H9 (cell line): Measurements from ENCODE around the gene LAMA3. TPM values are rescaled to one million over a fixed set of nuclear protein-coding genes. Genes with fewer than 3 reads are reported as not detected.

Source experiments
- DNase-seq: peaks from one replicate; pipeline ENCODE4 v3.0.0-alpha.2; 2017
- H2AFZ ChIP-seq: one replicate; pipeline ENCODE4 v1.6.1; 2013; ENCODE audit warnings: mild to moderate bottlenecking, low read length, control low read depth, moderate library complexity
- H2AK5ac ChIP-seq: 2 replicates; pipeline ENCODE4 v1.6.1; 2013; ENCODE audit warnings: low read length, control low read depth, mixed read lengths; ENCODE audit not compliant: insufficient read length
- H2BK120ac ChIP-seq: one replicate; pipeline ENCODE4 v1.6.1; 2013; ENCODE audit warnings: low read depth, mild to moderate bottlenecking, low read length, control low read depth, inconsistent platforms; ENCODE audit not compliant: poor library complexity, severe bottlenecking
- H2BK12ac ChIP-seq: 2 replicates; pipeline ENCODE4 v1.6.1; 2013; ENCODE audit warnings: low read length, control low read depth, mixed read lengths, low read depth; ENCODE audit not compliant: insufficient read length
- H2BK15ac ChIP-seq: 2 replicates; pipeline ENCODE4 v1.6.1; 2013; ENCODE audit warnings: low read depth, low read length, control low read depth
- H2BK20ac ChIP-seq: one replicate; pipeline ENCODE4 v1.6.1; 2013; ENCODE audit warnings: low read depth, mild to moderate bottlenecking, low read length, control low read depth, inconsistent platforms; ENCODE audit not compliant: poor library complexity, severe bottlenecking
- H2BK5ac ChIP-seq: 2 replicates; pipeline ENCODE4 v1.6.1; 2013; ENCODE audit warnings: low read length, control low read depth, mixed read lengths; ENCODE audit not compliant: insufficient read length
- H3K14ac ChIP-seq: 2 replicates; pipeline ENCODE4 v1.6.1; 2013; ENCODE audit warnings: low read length, control low read depth; ENCODE audit not compliant: insufficient read depth
- H3K18ac ChIP-seq: 2 replicates; pipeline ENCODE4 v1.6.1; 2013; ENCODE audit warnings: low read depth, mild to moderate bottlenecking, mixed read lengths, low read length, control low read depth; ENCODE audit not compliant: insufficient read length
- H3K23ac ChIP-seq: 2 replicates; pipeline ENCODE4 v1.6.1; 2013; ENCODE audit warnings: low read length, control low read depth, mixed read lengths, low read depth; ENCODE audit not compliant: insufficient read length
- H3K23me2 ChIP-seq: 2 replicates; pipeline ENCODE4 v1.6.1; 2013; ENCODE audit warnings: low read depth, mild to moderate bottlenecking, mixed read lengths, low read length, control low read depth; ENCODE audit not compliant: insufficient read length, poor library complexity, severe bottlenecking
- H3K27ac ChIP-seq: 2 replicates; pipeline ENCODE4 v1.5.1; 2013; ENCODE audit warnings: low read length, control low read depth, mixed read lengths, low read depth; ENCODE audit not compliant: insufficient read length
- H3K27me3 ChIP-seq: 2 replicates; pipeline ENCODE4 v1.6.1; 2013; ENCODE audit warnings: low read length, control low read depth, inconsistent platforms; ENCODE audit not compliant: insufficient read depth
- H3K4ac ChIP-seq: 2 replicates; pipeline ENCODE4 v1.6.1; 2013; ENCODE audit warnings: low read depth, mild to moderate bottlenecking, control low read depth, inconsistent platforms, low read length, moderate library complexity
- H3K4me1 ChIP-seq: 2 replicates; pipeline ENCODE4 v1.6.1; 2013; ENCODE audit warnings: low read length, control low read depth, inconsistent platforms; ENCODE audit not compliant: insufficient read depth
- H3K4me2 ChIP-seq: 2 replicates; pipeline ENCODE4 v1.6.1; 2013; ENCODE audit warnings: low read length, control low read depth, mixed read lengths; ENCODE audit not compliant: insufficient read length, insufficient read depth
- H3K56ac ChIP-seq: 2 replicates; pipeline ENCODE4 v1.6.1; 2013; ENCODE audit warnings: low read depth, mild to moderate bottlenecking, mixed read lengths, low read length, control low read depth; ENCODE audit not compliant: insufficient read length
- H3K79me1 ChIP-seq: 2 replicates; pipeline ENCODE4 v1.6.1; 2013; ENCODE audit warnings: low read depth, mild to moderate bottlenecking, moderate library complexity, low read length, control low read depth, inconsistent platforms; ENCODE audit not compliant: insufficient read depth, poor library complexity, severe bottlenecking
- H3K79me2 ChIP-seq: 2 replicates; pipeline ENCODE4 v1.6.1; 2013; ENCODE audit warnings: low read length, control low read depth, inconsistent platforms; ENCODE audit not compliant: insufficient read depth
- H3K9ac ChIP-seq: 2 replicates; pipeline ENCODE4 v1.6.1; 2013; ENCODE audit warnings: low read length, control low read depth, mixed read lengths; ENCODE audit not compliant: insufficient read length; ENCODE audit errors: extremely low read depth
- H3K9me3 ChIP-seq: one replicate; pipeline ENCODE4 v1.6.1; 2013; ENCODE audit warnings: low read depth, low read length, inconsistent platforms; ENCODE audit not compliant: control insufficient read depth
- H3T11ph ChIP-seq: one replicate; pipeline ENCODE4 v1.6.1; 2013; ENCODE audit warnings: mild to moderate bottlenecking, low read length, control low read depth, inconsistent platforms
- H4K20me1 ChIP-seq: one replicate; pipeline ENCODE4 v1.6.1; 2013; ENCODE audit not compliant: control insufficient read depth, insufficient read length, insufficient read depth
- H4K5ac ChIP-seq: 2 replicates; pipeline ENCODE4 v1.6.1; 2013; ENCODE audit warnings: low read depth, mild to moderate bottlenecking, mixed read lengths, low read length, control low read depth; ENCODE audit not compliant: insufficient read length
- H4K8ac ChIP-seq: replicated peaks from 2 replicates; pipeline ENCODE4 v1.6.1; 2013; ENCODE audit warnings: low read length, control low read depth, mixed read lengths, low read depth; ENCODE audit not compliant: insufficient read length
- H4K91ac ChIP-seq: 2 replicates; pipeline ENCODE4 v1.6.1; 2013; ENCODE audit warnings: low read depth, mild to moderate bottlenecking, moderate library complexity, mixed read lengths, low read length, control low read depth; ENCODE audit not compliant: insufficient read length
- H3K27ac Mint-ChIP-seq, 3 experiments: 2 replicates in 2 of 3; 3 replicates in 1 of 3; pipeline ENCODE4 v1.8.0; 2020 to 2021; ENCODE audit warnings: mixed read lengths in 3 of 3, mild to moderate bottlenecking in 1 of 3, moderate library complexity in 1 of 3
- H3K27me3 Mint-ChIP-seq: 2 replicates; pipeline ENCODE4 v1.8.0; 2021; ENCODE audit warnings: low read depth, mild to moderate bottlenecking, moderate library complexity, mixed read lengths
- H3K36me3 Mint-ChIP-seq, 3 experiments: 2 replicates in 2 of 3; 3 replicates in 1 of 3; pipeline ENCODE4 v1.8.0; 2020 to 2021; ENCODE audit warnings: low read depth in 3 of 3, mixed read lengths in 3 of 3; ENCODE audit not compliant: insufficient read depth in 1 of 3
- H3K4me1 Mint-ChIP-seq, 2 experiments: 2 replicates each; pipeline ENCODE4 v1.8.0; 2020; ENCODE audit warnings: mixed read lengths in 2 of 2
- H3K4me3 Mint-ChIP-seq, 2 experiments: 2 replicates in 1 of 2; 3 replicates in 1 of 2; pipeline ENCODE4 v1.8.0; 2020 to 2021; ENCODE audit warnings: mild to moderate bottlenecking in 2 of 2, mixed read lengths in 2 of 2, moderate library complexity in 1 of 2
- H3K9me3 Mint-ChIP-seq, 2 experiments: 2 replicates in 1 of 2; 3 replicates in 1 of 2; pipeline ENCODE4 v1.8.0; 2020; ENCODE audit warnings: mild to moderate bottlenecking in 2 of 2, mixed read lengths in 2 of 2, moderate library complexity in 1 of 2
- total RNA-seq: library from RNA; stranded (reverse); gene quantifications from 2 replicates; pipeline ENCODE4 v1.2.1, GENCODE V29; 2021
- TF ChIP-seq, protein P1 (sequence below): fragments of 200-600 bp; sonication (generic); conservative IDR thresholded peaks from 3 replicates; pipeline ENCODE4 v1.8.0; 2021; ENCODE audit warnings: antibody characterized with exemption, mild to moderate bottlenecking

LAMA3 gene
- total RNA-seq, 1 experiment from 2014 or later, result 0.33 TPM

DNA sequence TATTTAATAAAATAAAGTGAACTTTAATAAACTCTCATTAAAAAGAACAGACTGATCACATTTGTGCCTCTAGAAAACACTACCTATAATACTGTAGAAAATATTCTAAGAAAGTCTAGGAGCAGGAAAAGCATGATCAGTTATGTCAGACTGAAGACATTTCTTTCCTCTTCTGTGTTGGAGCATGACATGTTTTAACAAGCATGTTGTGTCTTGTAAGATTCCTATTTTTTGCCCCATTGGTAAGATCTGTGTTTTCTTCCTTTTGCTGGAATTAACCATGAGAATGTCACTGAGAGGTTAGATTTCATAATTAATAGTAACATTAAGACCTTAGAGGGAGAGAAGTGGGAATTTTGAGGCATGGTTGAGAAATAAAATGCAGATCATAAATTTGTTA, 27.7 kb downstream of the LAMA3 start:
- Histone ChIP-seq H3K4me2 (no peak overlapping the region), H3K9ac (no peak overlapping the region), H3K27ac (no peak overlapping the region)

More for the DNA sequence above, 27.7 kb downstream of the LAMA3 start:
- H3K18ac ChIP-seq, result no peak overlapping the region
- no peaks in the 10 kb centered on the region for H3K27me3 ChIP-seq
- peaks cover 3% of the 10 kb centered on the region; the same call in 1 of the 2 replicates for H3K4me1 ChIP-seq
- H2BK15ac ChIP-seq, result no peak overlapping the region
- no peak overlapping the region for H4K91ac ChIP-seq
- no peak overlapping the region for H3T11ph ChIP-seq
- no peak overlapping the region for H2BK120ac ChIP-seq
- no peaks in the 10 kb centered on the region for H3K9me3 ChIP-seq
- Mint-ChIP-seq H3K9me3 (no peaks in the 10 kb centered on the region), H3K4me1 (peaks cover 9 to 12% of the 10 kb centered on the region in 2 experiments; a peak in 3 of 4 replicates), H3K36me3 (no peaks in the 10 kb centered on the region), H3K4me3 (no peak overlapping the region), H3K27me3 (no peaks in the 10 kb centered on the region), H3K27ac (no peak overlapping the region)
- TF ChIP-seq, protein P1, sequence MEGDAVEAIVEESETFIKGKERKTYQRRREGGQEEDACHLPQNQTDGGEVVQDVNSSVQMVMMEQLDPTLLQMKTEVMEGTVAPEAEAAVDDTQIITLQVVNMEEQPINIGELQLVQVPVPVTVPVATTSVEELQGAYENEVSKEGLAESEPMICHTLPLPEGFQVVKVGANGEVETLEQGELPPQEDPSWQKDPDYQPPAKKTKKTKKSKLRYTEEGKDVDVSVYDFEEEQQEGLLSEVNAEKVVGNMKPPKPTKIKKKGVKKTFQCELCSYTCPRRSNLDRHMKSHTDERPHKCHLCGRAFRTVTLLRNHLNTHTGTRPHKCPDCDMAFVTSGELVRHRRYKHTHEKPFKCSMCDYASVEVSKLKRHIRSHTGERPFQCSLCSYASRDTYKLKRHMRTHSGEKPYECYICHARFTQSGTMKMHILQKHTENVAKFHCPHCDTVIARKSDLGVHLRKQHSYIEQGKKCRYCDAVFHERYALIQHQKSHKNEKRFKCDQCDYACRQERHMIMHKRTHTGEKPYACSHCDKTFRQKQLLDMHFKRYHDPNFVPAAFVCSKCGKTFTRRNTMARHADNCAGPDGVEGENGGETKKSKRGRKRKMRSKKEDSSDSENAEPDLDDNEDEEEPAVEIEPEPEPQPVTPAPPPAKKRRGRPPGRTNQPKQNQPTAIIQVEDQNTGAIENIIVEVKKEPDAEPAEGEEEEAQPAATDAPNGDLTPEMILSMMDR, result no peak
- H4K8ac ChIP-seq, result no peak overlapping the region
- H2BK20ac ChIP-seq, result no peak overlapping the region
- no peak overlapping the region for H2BK5ac ChIP-seq
- no peak overlapping the region for H2AFZ ChIP-seq
- H3K79me1 ChIP-seq, result no peaks in the 10 kb centered on the region
- no peak overlapping the region for H3K56ac ChIP-seq
- DNase-seq, result no peak
- no peaks in the 10 kb centered on the region for H3K79me2 ChIP-seq
- no peak overlapping the region for H4K5ac ChIP-seq
- no peaks in the 10 kb centered on the region for H3K23me2 ChIP-seq
- H2AK5ac ChIP-seq, result no peak overlapping the region
- no peak overlapping the region for H3K4ac ChIP-seq
- H4K20me1 ChIP-seq, result no peaks in the 10 kb centered on the region
- no peak overlapping the region for H3K14ac ChIP-seq
- no peak overlapping the region for H3K23ac ChIP-seq
- no peak overlapping the region for H2BK12ac ChIP-seq
